GM12878 (cell line): Measurements from ENCODE around the gene MTFP1. TPM values are rescaled to one million over a fixed set of nuclear protein-coding genes. Genes with fewer than 3 reads are reported as not detected.
A peak's percentile ranks its signal among the peaks of the same experiment; 100 is the strongest.

Experiments used
- ATAC-seq: fragments of 200-7000 bp; cut with Tn5 transposase; 3 replicates; pipeline ENCODE4 v1.9.1; 2020; ENCODE audit warnings: mild to moderate bottlenecking, moderate library complexity
- BruUV-seq: library from RNA; stranded (reverse); fragments of 400-500 nt; replicated peaks from 2 replicates; lab custom pipeline; 2021; lab: Mats Ljungman, UMichigan
- CTCF ChIA-PET: fragments of 300-600 bp; sonication (Branson Sonifier 250); formaldehyde crosslinking; extraction: SDS; loops from one replicate; lab custom pipeline; 2021; ENCODE audit warnings: inconsistent platforms; lab: Yijun Ruan, JAX
- POLR2A ChIA-PET: fragments of 350-600 bp; formaldehyde crosslinking; extraction: SDS; loops from one replicate; lab custom pipeline; 2021; ENCODE audit warnings: inconsistent platforms; lab: Charles Lee
- RAD21 ChIA-PET: fragments of 300-600 bp; sonication (Branson Sonifier 250); formaldehyde crosslinking; loops from one replicate; lab custom pipeline; 2023; ENCODE audit warnings: antibody characterized with exemption; ENCODE audit not compliant: unreplicated experiment; lab: Charles Lee
- SMC1A ChIA-PET: fragments of 300-600 bp; sonication (Branson Sonifier 250); formaldehyde crosslinking; loops from one replicate; lab custom pipeline; 2023; ENCODE audit not compliant: unreplicated experiment, uncharacterized antibody; lab: Charles Lee
- DNase-seq: peaks from one replicate; pipeline ENCODE4 v3.0.0-alpha.2; 2011; ENCODE audit warnings: low read depth, low spot score
- FAIRE-seq: peaks from 3 replicates; lab custom pipeline; 2011; peaks lifted over from hg19 to GRCh38; lab: Jason Lieb, UNC
- H2AFZ ChIP-seq: 2 replicates; pipeline ENCODE4 v1.6.0; 2011; ENCODE audit warnings: low read depth, low read length, control low read depth; ENCODE audit not compliant: control insufficient read depth
- H3K27ac ChIP-seq: 2 replicates; pipeline ENCODE4 v1.5.1; 2011; ENCODE audit warnings: control low read depth; ENCODE audit not compliant: control insufficient read depth, insufficient read depth
- H3K27me3 ChIP-seq, 2 experiments: replicated peaks in 1 of 2; 2 replicates each; pipeline versions ENCODE4 v1.6.0 to v1.6.1; 2011; ENCODE audit warnings: low read length in 1 of 2; ENCODE audit not compliant: control insufficient read depth in 2 of 2, insufficient read depth in 2 of 2
- H3K36me3 ChIP-seq, 2 experiments: 2 replicates each; pipeline ENCODE4 v1.5.1; 2011; ENCODE audit warnings: low read length in 1 of 2; ENCODE audit not compliant: control insufficient read depth in 2 of 2, insufficient read depth in 2 of 2
- H3K4me1 ChIP-seq: 2 replicates; pipeline ENCODE4 v1.6.1; 2011; ENCODE audit warnings: mild to moderate bottlenecking, low read length, moderate library complexity, mixed read lengths; ENCODE audit not compliant: control insufficient read depth, insufficient read depth
- H3K4me2 ChIP-seq: 2 replicates; pipeline ENCODE4 v1.6.0; 2011; ENCODE audit warnings: control low read depth; ENCODE audit not compliant: control insufficient read depth, insufficient read depth
- H3K4me3 ChIP-seq: fragments of 200-600 bp; sonication (generic); 2 replicates; pipeline ENCODE4 v1.5.1; 2016
- H3K79me2 ChIP-seq: 2 replicates; pipeline ENCODE4 v1.6.0; 2011; ENCODE audit warnings: low read length; ENCODE audit not compliant: control insufficient read depth, insufficient read depth
- H3K9ac ChIP-seq: 2 replicates; pipeline ENCODE4 v1.8.0; 2011; ENCODE audit warnings: low read length, control low read depth, mixed read lengths; ENCODE audit not compliant: control insufficient read depth, insufficient read depth
- H3K9me3 ChIP-seq: replicated peaks from 3 replicates; pipeline ENCODE4 v1.5.1; 2011; ENCODE audit warnings: mild to moderate bottlenecking, low read length; ENCODE audit not compliant: control insufficient read depth, insufficient read depth
- H4K20me1 ChIP-seq: 2 replicates; pipeline ENCODE4 v1.6.0; 2011; ENCODE audit not compliant: control insufficient read depth, insufficient read depth
- ASH2L ChIP-seq: fragments of 300-600, 200-600 bp; sonication (generic); IDR thresholded peaks from 2 replicates; pipeline ENCODE4 v1.6.1; 2017; ENCODE audit warnings: low read depth, mild to moderate bottlenecking, borderline replicate concordance
- ATF3 ChIP-seq: IDR thresholded peaks from 2 replicates; pipeline ENCODE4 v1.6.1; 2011; ENCODE audit warnings: low read depth, mild to moderate bottlenecking, low read length, moderate library complexity, borderline replicate concordance; ENCODE audit errors: extremely low read depth
- CREB1 ChIP-seq: IDR thresholded peaks from 2 replicates; pipeline ENCODE4 v1.6.1; 2012; ENCODE audit warnings: low read depth, mild to moderate bottlenecking, inconsistent platforms
- DPF2 ChIP-seq: fragments of 450-650 bp; IDR thresholded peaks from 2 replicates; pipeline ENCODE4 v1.6.1; 2017; ENCODE audit warnings: mild to moderate bottlenecking
- E2F4 ChIP-seq: IDR thresholded peaks from 2 replicates; pipeline ENCODE4 v1.6.1; 2012; ENCODE audit warnings: low read depth, low read length, improper control_type of control experiment
- GABPA ChIP-seq: IDR thresholded peaks from 2 replicates; pipeline ENCODE4 v1.6.1; 2014; ENCODE audit warnings: antibody characterized with exemption, low read depth, mild to moderate bottlenecking, inconsistent platforms
- IRF3 ChIP-seq: fragments of 450-650 bp; IDR thresholded peaks from 2 replicates; pipeline ENCODE4 v1.6.1; 2014; ENCODE audit warnings: mild to moderate bottlenecking
- MTA3 ChIP-seq: IDR thresholded peaks from 2 replicates; pipeline ENCODE4 v1.6.1; 2012; ENCODE audit warnings: low read length, inconsistent platforms, borderline replicate concordance
- MXI1 ChIP-seq: fragments of 150-350 bp; IDR thresholded peaks from 2 replicates; pipeline ENCODE4 v1.6.1; 2011; ENCODE audit warnings: low read depth, mild to moderate bottlenecking, inconsistent platforms, low read length, improper control_type of control experiment
- NFXL1 ChIP-seq: fragments of 450-650 bp; IDR thresholded peaks from 2 replicates; pipeline ENCODE4 v1.6.1; 2017; ENCODE audit warnings: antibody characterized with exemption, mild to moderate bottlenecking, borderline replicate concordance
- PKNOX1 ChIP-seq: fragments of 450-650 bp; IDR thresholded peaks from 2 replicates; pipeline ENCODE4 v1.6.1; 2016; ENCODE audit warnings: mild to moderate bottlenecking
- ZBED1 ChIP-seq: IDR thresholded peaks from 2 replicates; pipeline ENCODE4 v1.6.1; 2016; ENCODE audit warnings: borderline replicate concordance
- WGBS: methylation state at CpG from one replicate; pipeline ENCODE4 v1.1.6; 2016; ENCODE audit warnings: low lambda C conversion rate; ENCODE audit not compliant: insufficient replicate concordance, insufficient coverage; ENCODE audit errors: missing lambda C conversion rate; 5-methylcytosine and 5-hydroxymethylcytosine counted together
- in situ Hi-C: fragments of 300-500 bp; cut with MboI; formaldehyde crosslinking; loops from 9 replicates; pipeline ENCODE4 v1.14.3; 2018; ENCODE audit warnings: mixed read lengths
- intact Hi-C: fragments of 100-400 bp; cut with micrococcal nuclease; formaldehyde crosslinking; loops from one replicate; pipeline ENCODE4 v1.14.2; 2022; ENCODE audit not compliant: unreplicated experiment
- polyA plus RNA-seq, 11 experiments: library from polyadenylated mRNA; depleted of rRNA in 4 of 11; unstranded in 6 of 11; stranded (reverse) in 5 of 11; fragments of >200 nt; fragmentation: Nextera tagmentation in 4 of 11; fragmentation: Illumina TruSeq in 1 of 11; extraction: Ambion mirVana in 4 of 11; extraction: Trizol in 1 of 11; gene quantifications; 1 replicate in 1 of 11; 2 replicates in 10 of 11; pipeline versions ENCODE4 v1.2.1 to v1.2.3, GENCODE V29; 2011 to 2016; ENCODE audit warnings: inconsistent platforms in 2 of 11, missing spikeins in 2 of 11, low read depth in 1 of 11
- total RNA-seq, 4 experiments: library from RNA; depleted of rRNA in 3 of 4; stranded (reverse); fragments of >200 nt in 3 of 4; fragmentation: Illumina TruSeq in 1 of 4; extraction: Trizol in 1 of 4; gene quantifications; 2 replicates each; pipeline versions ENCODE4 v1.2.1 to v1.2.3, GENCODE V29; 2013 to 2021

The MTFP1 gene
- total and polyA plus RNA-seq, 10 of the 15 experiments (the other 5 are each of a cell fraction or from before 2014, with no cell fraction given): 20.5 to 133 (median 59.8) TPM

- H3K9ac ChIP-seq: no peak overlapping the region
- 64% methylated on average over 3 of the region's 3 CpGs for WGBS
Observed at GRCh38 chr22:30411780-30412179, 13.8 kb upstream of the MTFP1 start.

GRCh38 chr22:30413001-30413400 lies 12.6 kb upstream of the MTFP1 start:
- no peak overlapping the region for H3K9ac ChIP-seq
- FAIRE-seq (no peak), ATAC-seq (no peak), DNase-seq (no peak)
- H3K4me1 ChIP-seq: no peaks in the 10 kb centered on the region
- no peaks in the 10 kb centered on the region; a peak in 2 of 4 replicates for H3K36me3 ChIP-seq
- H3K79me2 ChIP-seq: no peaks in the 10 kb centered on the region
- CTCF ChIA-PET: interaction anchor here (0.6 to 2.8 kb wide), 5 partner anchors 9 to 125 kb away, joined by 3 to 11 read pairs (median 3); partner anchors contain the start of genes CASTOR1 and MTFP1
- H3K4me3 ChIP-seq: no peak overlapping the region
- H3K4me2 ChIP-seq: no peak overlapping the region
- POLR2A ChIA-PET: interaction anchor here (2.9 kb wide), 1 partner anchor 16 kb away, joined by 11 read pairs; the partner anchor contains the start of gene SEC14L2
- H3K27me3 ChIP-seq: no peaks in the 10 kb centered on the region
- intact Hi-C loops (no loop called here), in situ Hi-C loops (no loop called here)
- 94% methylated on average over 4 of the region's 4 CpGs for WGBS
- H2AFZ ChIP-seq: no peak overlapping the region
- SMC1A ChIA-PET: interaction anchor here (0.7 to 2.3 kb wide), 4 partner anchors 10 to 400 kb away, joined by 3 to 13 read pairs (median 4); no protein-coding TSS in a partner anchor
- RAD21 ChIA-PET: interaction anchor here (1.0 to 1.8 kb wide), 2 partner anchors 18 to 21 kb away, joined by 4 to 5 read pairs; no protein-coding TSS in a partner anchor
- H4K20me1 ChIP-seq: no peaks in the 10 kb centered on the region
- no peak overlapping the region for H3K27ac ChIP-seq
- no peaks in the 10 kb centered on the region for H3K9me3 ChIP-seq
- BruUV-seq: no TSS peak
- TF ChIP-seq DPF2: no peak
- TF ChIP-seq PKNOX1: no peak
- TF ChIP-seq GABPA: no peak
- no peak for TF ChIP-seq CREB1
- no peak for TF ChIP-seq ATF3
- no peak for TF ChIP-seq MTA3
- TF ChIP-seq MXI1: no peak
- no peak for TF ChIP-seq ASH2L
- TF ChIP-seq IRF3: no peak
- TF ChIP-seq ZBED1: no peak

More at GRCh38 chr22:30411780-30412179, 13.8 kb upstream of the MTFP1 start:
- no peak overlapping the region for H3K4me3 ChIP-seq
- H3K4me2 ChIP-seq: no peak overlapping the region
- RAD21 ChIA-PET: interaction anchor here (1.8 kb wide), 1 partner anchor 19 kb away, joined by 4 read pairs; no protein-coding TSS in a partner anchor
- no peaks in the 10 kb centered on the region for H3K9me3 ChIP-seq
- H4K20me1 ChIP-seq: no peaks in the 10 kb centered on the region
- H3K36me3 ChIP-seq: no peaks in the 10 kb centered on the region; a peak in 1 of 4 replicates
- POLR2A ChIA-PET: interaction anchor here (0.8 to 2.9 kb wide), 3 partner anchors 10 to 15 kb away, joined by 3 to 19 read pairs (median 11); partner anchors contain the start of gene SEC14L2
- CTCF ChIA-PET: interaction anchor here (1.1 to 2.8 kb wide), 3 partner anchors 10 to 123 kb away, joined by 3 to 11 read pairs (median 9); partner anchors contain the start of gene CASTOR1
- intact Hi-C loops: no loop called here
- 0 out of 2 replicates have a peak, but pooled peaks have one; percentile 71 for TF ChIP-seq NFXL1
- TF ChIP-seq E2F4: no peak
- H3K79me2 ChIP-seq: no peaks in the 10 kb centered on the region
- no TSS peak for BruUV-seq
- no peak for ATAC-seq
- DNase-seq: no peak
- SMC1A ChIA-PET: interaction anchor here (1.4 to 2.3 kb wide), 2 partner anchors 10 to 11 kb away, joined by 5 to 13 read pairs; no protein-coding TSS in a partner anchor
- no peaks in the 10 kb centered on the region for H3K4me1 ChIP-seq
- no peaks in the 10 kb centered on the region for H3K27me3 ChIP-seq
- in situ Hi-C loops: no loop called here
- H2AFZ ChIP-seq: no peak overlapping the region
- no peak overlapping the region for H3K27ac ChIP-seq
- no peak for FAIRE-seq
